Trophoblast cell (in vitro differentiated cells and primary cell): ENCODE results near the gene MYEF2.

Experiments used
- DNase-seq, 2 donors: peaks; one replicate each; pipeline ENCODE4 v3.0.0-alpha.2; 2016
- H2AFZ ChIP-seq: 2 replicates; pipeline ENCODE4 v1.6.1; 2013; ENCODE audit warnings: low read length, moderate library complexity, mild to moderate bottlenecking; ENCODE audit not compliant: insufficient read depth, poor library complexity
- H2AK5ac ChIP-seq: 2 replicates; pipeline ENCODE4 v1.6.1; 2013; ENCODE audit warnings: mild to moderate bottlenecking, low read length
- H2BK120ac ChIP-seq: 2 replicates; pipeline ENCODE4 v1.6.1; 2013; ENCODE audit warnings: low read length, mild to moderate bottlenecking, moderate library complexity; ENCODE audit not compliant: insufficient read depth, poor library complexity
- H2BK12ac ChIP-seq: 2 replicates; pipeline ENCODE4 v1.6.1; 2013; ENCODE audit warnings: mild to moderate bottlenecking, low read length, moderate library complexity
- H2BK5ac ChIP-seq: 2 replicates; pipeline ENCODE4 v1.6.1; 2013; ENCODE audit warnings: low read length, low read depth, moderate library complexity, mild to moderate bottlenecking; ENCODE audit not compliant: poor library complexity
- H3K14ac ChIP-seq: 2 replicates; pipeline ENCODE4 v1.6.1; 2013; ENCODE audit warnings: mild to moderate bottlenecking, low read length
- H3K18ac ChIP-seq: 2 replicates; pipeline ENCODE4 v1.6.1; 2013; ENCODE audit warnings: mild to moderate bottlenecking, low read length
- H3K23ac ChIP-seq: 2 replicates; pipeline ENCODE4 v1.6.1; 2013; ENCODE audit warnings: low read length
- H3K27ac ChIP-seq: 2 replicates; pipeline ENCODE4 v1.5.1; 2013; ENCODE audit warnings: low read depth, mild to moderate bottlenecking, inconsistent platforms, low read length, moderate library complexity
- H3K27me3 ChIP-seq: 2 replicates; pipeline ENCODE4 v1.6.1; 2013; ENCODE audit warnings: inconsistent platforms, mild to moderate bottlenecking, low read length, moderate library complexity; ENCODE audit not compliant: insufficient read depth
- H3K36me3 ChIP-seq, 2 experiments: 1 replicate in 1 of 2; 2 replicates in 1 of 2; pipeline ENCODE4 v1.6.1; 2013; ENCODE audit warnings: low read length in 2 of 2, mild to moderate bottlenecking in 2 of 2, moderate library complexity in 1 of 2; ENCODE audit not compliant: insufficient read depth in 2 of 2, control insufficient read depth in 1 of 2
- H3K4ac ChIP-seq: 2 replicates; pipeline ENCODE4 v1.6.1; 2013; ENCODE audit warnings: low read depth, mild to moderate bottlenecking, low read length, moderate library complexity
- H3K4me1 ChIP-seq, 2 experiments: 1 replicate in 1 of 2; 2 replicates in 1 of 2; pipeline ENCODE4 v1.6.1; 2013; ENCODE audit warnings: low read length in 2 of 2, mild to moderate bottlenecking in 2 of 2, moderate library complexity in 1 of 2; ENCODE audit not compliant: insufficient read depth in 2 of 2, control insufficient read depth in 1 of 2
- H3K4me2 ChIP-seq: 2 replicates; pipeline ENCODE4 v1.6.1; 2013; ENCODE audit warnings: inconsistent platforms, mild to moderate bottlenecking, low read length, moderate library complexity
- H3K4me3 ChIP-seq: 2 replicates; pipeline ENCODE4 v1.5.1; 2013; ENCODE audit warnings: mild to moderate bottlenecking, low read depth, low read length, inconsistent platforms
- H3K79me1 ChIP-seq: one replicate; pipeline ENCODE4 v1.6.1; 2013; ENCODE audit warnings: low read length
- H3K79me2 ChIP-seq: 2 replicates; pipeline ENCODE4 v1.6.1; 2013; ENCODE audit warnings: low read length, mild to moderate bottlenecking; ENCODE audit not compliant: control insufficient read depth, insufficient read depth, poor library complexity
- H3K9ac ChIP-seq: 2 replicates; pipeline ENCODE4 v1.6.1; 2013; ENCODE audit warnings: mild to moderate bottlenecking, low read length
- H3K9me3 ChIP-seq: 2 replicates; pipeline ENCODE4 v1.6.1; 2013; ENCODE audit warnings: low read depth, mild to moderate bottlenecking, control low read depth, inconsistent platforms, low read length; ENCODE audit not compliant: insufficient read depth
- H4K12ac ChIP-seq: 2 replicates; pipeline ENCODE4 v1.6.1; 2013; ENCODE audit warnings: low read depth, mild to moderate bottlenecking, low read length, moderate library complexity
- H4K8ac ChIP-seq: 2 replicates; pipeline ENCODE4 v1.6.1; 2013; ENCODE audit warnings: low read depth, mild to moderate bottlenecking, low read length, moderate library complexity
- H4K91ac ChIP-seq: one replicate; pipeline ENCODE4 v1.6.1; 2013; ENCODE audit warnings: low read depth, mild to moderate bottlenecking, low read length, moderate library complexity
- WGBS: extraction: QIAGEN DNeasy Blood & Tissue Kit; methylation state at CpG from one replicate; pipeline ENCODE4 v1.1.7; 2013; ENCODE audit warnings: missing lambda C conversion rate; ENCODE audit not compliant: insufficient read length, insufficient coverage; ENCODE audit errors: extremely low coverage; 5-methylcytosine and 5-hydroxymethylcytosine counted together

The MYEF2 gene

GRCh38 chr15:48090666-48091065, 87.4 kb downstream of the MYEF2 start:
- Histone ChIP-seq H3K36me3 (no peaks in the 10 kb centered on the region), H2BK5ac (no peak overlapping the region), H3K4me3 (no peak overlapping the region), H3K14ac (no peak overlapping the region), H2AK5ac (no peak overlapping the region), H2AFZ (no peak overlapping the region), H3K4me1 (no peaks in the 10 kb centered on the region), H3K4ac (no peak overlapping the region), H2BK120ac (no peak overlapping the region), H3K23ac (no peak overlapping the region), H3K4me2 (no peak overlapping the region), H3K79me2 (no peaks in the 10 kb centered on the region), H3K79me1 (no peaks in the 10 kb centered on the region), H3K18ac (no peak overlapping the region), H3K27me3 (no peaks in the 10 kb centered on the region), H4K91ac (no peak overlapping the region), H3K27ac (no peak overlapping the region), H4K8ac (no peak overlapping the region), H3K9me3 (no peaks in the 10 kb centered on the region), H4K12ac (no peak overlapping the region), H2BK12ac (no peak overlapping the region), H3K9ac (no peak overlapping the region)
- WGBS, result no CpG with 5 or more reads among the region's 3 CpGs
- DNase-seq, result no peak

- H2BK12ac ChIP-seq, result no peak overlapping the region
- WGBS, result no CpG with 5 or more reads among the region's 2 CpGs
- DNase-seq, result no peak
- H3K4me2 ChIP-seq, result no peak overlapping the region
- H2BK5ac ChIP-seq, result no peak overlapping the region
- H3K4me1 ChIP-seq, result no peaks in the 10 kb centered on the region
- H3K4ac ChIP-seq, result no peak overlapping the region
- no peak overlapping the region for H4K12ac ChIP-seq
- no peaks in the 10 kb centered on the region for H3K79me2 ChIP-seq
- no peaks in the 10 kb centered on the region for H3K27me3 ChIP-seq
- no peaks in the 10 kb centered on the region for H3K79me1 ChIP-seq
- H3K23ac ChIP-seq, result no peak overlapping the region
- H4K91ac ChIP-seq, result no peak overlapping the region
- H3K4me3 ChIP-seq, result no peak overlapping the region
- no peak overlapping the region for H3K14ac ChIP-seq
- H2AFZ ChIP-seq, result no peak overlapping the region
- H3K18ac ChIP-seq, result no peak overlapping the region
- H2AK5ac ChIP-seq, result no peak overlapping the region
- no peak overlapping the region for H2BK120ac ChIP-seq
- H3K36me3 ChIP-seq, result no peaks in the 10 kb centered on the region
- H3K9me3 ChIP-seq, result no peaks in the 10 kb centered on the region
- H3K9ac ChIP-seq, result no peak overlapping the region
- H4K8ac ChIP-seq, result no peak overlapping the region
- no peak overlapping the region for H3K27ac ChIP-seq
These were observed 88.0 kb downstream of the MYEF2 start for GRCh38 chr15:48090115-48090514.

- Histone ChIP-seq H3K27ac (no peak overlapping the region), H4K12ac (no peak overlapping the region), H2BK120ac (no peak overlapping the region), H3K79me2 (no peaks in the 10 kb centered on the region), H4K91ac (no peak overlapping the region), H2AFZ (no peak overlapping the region), H3K27me3 (no peaks in the 10 kb centered on the region), H3K9ac (no peak overlapping the region), H2BK12ac (no peak overlapping the region), H2AK5ac (no peak overlapping the region), H3K18ac (no peak overlapping the region), H3K4me3 (no peak overlapping the region), H3K14ac (no peak overlapping the region), H3K4me2 (no peak overlapping the region), H3K4me1 (no peaks in the 10 kb centered on the region), H4K8ac (no peak overlapping the region), H3K4ac (no peak overlapping the region), H2BK5ac (no peak overlapping the region), H3K23ac (no peak overlapping the region), H3K79me1 (no peaks in the 10 kb centered on the region), H3K9me3 (no peaks in the 10 kb centered on the region), H3K36me3 (no peaks in the 10 kb centered on the region)
- WGBS, result no CpG with 5 or more reads among the region's 6 CpGs
- no peak for DNase-seq
These were observed 88.4 kb downstream of the MYEF2 start for GRCh38 chr15:48089702-48090101.

- Histone ChIP-seq H2BK12ac (no peak overlapping the region), H3K9me3 (no peaks in the 10 kb centered on the region), H3K4ac (no peak overlapping the region), H3K14ac (no peak overlapping the region), H4K8ac (no peak overlapping the region), H3K27ac (no peak overlapping the region), H3K23ac (no peak overlapping the region), H2BK5ac (no peak overlapping the region), H3K4me3 (no peak overlapping the region), H3K9ac (no peak overlapping the region), H2AK5ac (no peak overlapping the region), H2BK120ac (no peak overlapping the region), H3K36me3 (no peaks in the 10 kb centered on the region), H3K79me2 (no peaks in the 10 kb centered on the region), H3K18ac (no peak overlapping the region), H2AFZ (no peak overlapping the region), H3K79me1 (no peaks in the 10 kb centered on the region), H3K27me3 (no peaks in the 10 kb centered on the region), H4K91ac (no peak overlapping the region), H3K4me2 (no peak overlapping the region), H3K4me1 (no peaks in the 10 kb centered on the region), H4K12ac (no peak overlapping the region)
- no peak for DNase-seq
- WGBS, result no CpG with 5 or more reads among the region's 3 CpGs
These were observed 90.3 kb downstream of the MYEF2 start for GRCh38 chr15:48087844-48088243.
